NCI-H226 (cell line): Measurements from ENCODE around the gene TBC1D16.
"Not testable (repeated sequence)": the region's sequence is repeated elsewhere in the genome, so short reads cannot be mapped to it uniquely, and the experiment has no call there.

Experiments used
- DNase-seq: peaks from one replicate; pipeline ENCODE4 v3.0.0-alpha.2; 2015

The TBC1D16 gene

DNA sequence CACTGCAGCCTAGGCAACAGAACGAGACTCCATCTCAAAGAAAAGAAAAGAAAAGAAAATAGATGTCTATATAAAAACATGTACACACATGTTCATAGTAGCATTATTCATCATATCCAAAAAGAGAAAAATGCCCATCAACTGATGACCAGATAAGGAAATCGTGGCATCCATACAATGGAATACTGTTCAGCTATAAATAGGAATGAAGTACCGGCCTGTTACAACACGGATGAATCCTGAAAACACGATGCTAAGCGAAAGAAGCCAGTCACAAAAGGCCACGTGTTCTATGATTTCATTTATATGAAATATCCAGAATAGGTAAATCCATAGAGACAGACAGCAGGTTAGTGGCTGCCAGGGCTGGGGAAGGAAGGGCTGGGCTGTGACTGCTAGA is 65.8 kb downstream of the TBC1D16 start:
- no peak for DNase-seq

DNA sequence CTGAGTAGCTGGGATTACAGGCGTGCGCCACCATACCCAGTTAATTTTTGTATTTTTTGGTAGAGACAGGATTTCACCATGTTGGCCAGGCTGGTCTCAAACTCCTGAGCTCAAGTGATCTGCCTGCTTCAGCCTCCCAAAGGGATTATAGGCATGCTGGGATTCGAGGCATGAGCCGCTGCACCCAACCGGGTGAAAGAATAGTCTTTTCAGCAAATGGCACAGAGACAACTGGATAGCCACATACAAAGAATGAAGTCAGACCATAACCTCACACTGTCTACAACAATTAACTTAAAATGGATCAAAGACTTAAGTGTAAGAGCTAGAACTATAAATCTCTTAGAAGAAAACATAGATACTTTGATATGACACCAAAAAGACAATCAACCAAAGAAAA is 67.6 kb downstream of the TBC1D16 start:
- no peak for DNase-seq

DNA sequence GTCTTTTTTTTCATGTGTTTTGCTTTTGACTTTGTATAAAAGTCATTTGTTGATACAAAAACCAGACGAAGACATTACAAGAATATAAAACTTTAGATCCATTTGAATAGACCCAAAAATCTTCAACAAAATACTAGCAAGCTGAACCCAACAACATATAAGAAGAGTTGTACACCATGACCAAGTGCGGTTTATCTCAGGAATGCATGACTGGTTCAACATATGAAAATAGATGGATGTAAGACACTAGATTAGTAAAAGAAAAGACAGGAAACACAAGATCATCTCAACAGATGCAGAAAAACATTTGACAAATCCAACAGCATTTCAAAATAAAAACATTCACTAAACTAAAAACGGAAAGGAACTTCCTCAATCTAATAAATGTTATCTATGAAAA is 69.0 kb downstream of the TBC1D16 start:
- no peak for DNase-seq

DNA sequence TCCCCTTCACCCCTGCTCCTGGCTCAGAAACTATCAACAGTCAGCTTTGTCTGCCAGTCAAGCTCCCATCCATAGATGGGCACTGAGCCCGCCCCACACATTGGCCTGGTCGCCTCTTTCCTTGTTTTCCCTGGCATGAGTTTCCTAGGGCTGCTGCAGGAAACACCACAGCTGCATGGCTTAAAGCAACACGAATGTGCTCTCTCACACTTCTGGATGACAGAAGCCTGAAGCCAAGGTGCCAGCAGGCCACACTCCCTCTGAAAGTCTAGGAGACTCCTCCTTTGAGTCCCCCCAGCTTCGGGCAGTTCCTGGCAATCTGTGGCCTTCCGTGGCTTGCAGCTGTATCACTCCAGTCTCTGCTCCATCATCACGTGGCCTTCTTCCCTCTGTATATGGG is 69.9 kb downstream of the TBC1D16 start:
- no peak for DNase-seq

DNA sequence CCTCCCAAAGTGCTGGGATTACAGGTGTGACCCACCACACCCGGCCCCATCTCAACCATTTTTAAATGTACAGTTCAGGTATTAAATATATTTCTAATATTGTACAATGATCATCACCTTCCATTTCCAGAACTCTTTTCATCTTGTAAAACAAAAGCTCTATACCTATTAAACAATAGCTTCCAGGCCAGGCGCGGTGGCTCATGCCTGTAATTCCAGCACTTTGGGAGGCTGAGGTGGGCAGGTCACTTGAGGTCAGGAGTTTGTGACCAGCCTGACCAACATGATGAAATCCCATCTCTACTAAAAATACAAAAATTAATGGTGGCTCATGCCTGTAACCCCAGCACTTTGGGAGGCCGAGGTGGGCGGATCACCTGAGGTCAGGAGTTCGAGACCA is 73.2 kb downstream of the TBC1D16 start:
- not testable (repeated sequence) for DNase-seq

DNA sequence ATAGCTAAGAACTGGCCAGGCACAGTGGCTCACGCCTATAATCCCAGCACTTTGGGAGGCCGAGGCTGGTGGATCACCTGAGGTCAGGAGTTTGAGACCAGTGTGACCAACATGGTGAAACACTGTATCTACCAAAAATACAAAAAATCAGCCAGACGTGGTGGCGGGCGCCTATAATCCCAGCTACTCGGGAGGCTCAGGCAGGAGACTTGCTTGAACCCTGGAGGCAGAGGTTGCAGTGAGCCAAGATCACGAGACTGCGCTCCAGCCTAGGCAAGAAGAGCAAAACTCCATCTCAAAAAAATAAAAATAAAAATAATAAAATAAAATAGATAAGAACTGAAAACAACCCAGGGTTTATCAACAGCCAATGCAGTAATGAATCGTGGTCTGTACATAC is 74.1 kb downstream of the TBC1D16 start:
- DNase-seq: not testable (repeated sequence)

DNA sequence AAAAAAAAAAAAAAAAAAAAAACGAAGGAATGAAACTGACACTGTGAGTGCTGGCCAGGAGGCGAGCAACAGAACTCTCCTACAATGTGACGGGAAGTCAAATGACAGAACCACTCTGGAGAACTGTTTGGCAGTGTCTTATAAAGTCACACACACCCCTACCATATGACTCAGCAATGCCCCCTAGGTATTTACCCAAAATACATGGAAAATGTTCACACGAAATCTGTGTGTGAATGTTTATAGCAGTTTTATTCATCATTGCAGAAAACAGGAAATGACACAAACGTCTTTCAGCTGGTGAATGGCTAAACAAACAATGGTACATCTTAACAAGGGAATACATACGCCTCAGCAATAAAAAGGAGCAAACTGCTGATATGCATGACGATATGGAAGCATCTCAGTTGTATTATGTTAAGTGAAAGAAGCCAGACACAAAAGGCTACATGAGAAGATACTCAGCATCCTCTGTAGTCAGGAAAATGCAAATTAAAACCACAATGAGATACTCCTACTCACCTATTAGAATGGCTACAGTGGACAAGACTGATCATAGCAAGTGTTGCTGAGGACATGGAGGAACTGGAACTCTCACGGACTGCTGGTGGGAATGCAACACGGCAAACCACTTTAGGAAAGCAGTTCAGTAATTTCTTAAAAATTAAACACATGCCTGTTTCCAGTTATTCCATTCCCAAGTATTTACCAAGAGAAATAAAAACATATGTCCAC is 74.7 kb downstream of the TBC1D16 start:
- DNase-seq: no peak

DNA sequence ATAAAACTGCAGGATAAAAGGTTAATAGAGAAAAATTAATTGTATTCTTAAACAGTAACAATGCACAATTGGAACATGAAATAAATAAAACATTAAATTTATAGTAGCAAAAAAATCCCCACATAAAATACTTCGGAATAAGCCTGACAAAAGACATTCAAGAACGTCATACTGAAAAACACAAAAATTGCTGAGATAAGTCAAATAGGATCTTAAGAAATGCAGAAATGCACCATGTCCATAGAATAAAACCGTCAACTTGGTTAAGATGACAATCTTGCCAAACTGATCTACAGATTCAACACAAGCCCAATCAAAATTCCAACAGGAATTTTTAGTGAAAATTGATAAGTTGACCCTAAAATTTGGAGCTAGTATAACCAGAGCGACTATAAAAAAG is 76.6 kb downstream of the TBC1D16 start:
- no peak for DNase-seq

DNA sequence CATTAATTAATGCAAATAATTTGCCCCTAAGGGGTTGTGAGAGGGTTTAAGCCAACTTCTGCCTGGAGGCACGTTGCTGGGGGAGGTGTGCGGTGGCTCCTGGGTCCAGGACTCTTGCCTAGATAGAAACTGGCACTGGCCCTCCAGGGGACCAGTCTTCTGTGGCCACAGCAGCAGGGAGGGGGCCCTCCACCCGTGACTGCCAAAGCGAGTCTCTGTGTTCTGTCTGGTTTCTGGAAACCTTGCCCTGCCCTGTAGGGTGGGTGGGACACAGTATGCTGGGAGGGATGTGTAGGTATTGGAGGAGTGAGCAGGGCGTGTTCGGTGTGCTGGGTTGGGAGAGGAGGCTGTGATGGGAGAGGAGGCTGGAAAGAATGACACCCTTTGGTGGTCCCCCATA is 78.8 kb downstream of the TBC1D16 start:
- no peak for DNase-seq

DNA sequence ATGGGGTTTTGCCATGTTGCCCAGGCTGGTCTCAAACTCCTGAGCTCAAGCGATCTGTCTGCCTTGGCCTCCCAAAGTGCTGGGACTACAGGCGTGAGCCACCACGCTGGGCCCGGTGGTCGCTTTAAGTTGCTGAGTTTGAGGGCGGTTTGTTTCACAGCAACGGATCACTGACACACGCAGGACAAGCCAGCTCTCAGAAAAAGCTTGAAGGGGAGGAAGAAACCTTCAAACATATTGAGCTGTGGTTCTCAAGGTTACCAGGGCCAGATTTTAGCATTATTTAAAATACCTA is 79.3 kb downstream of the TBC1D16 start:
- DNase-seq: not testable (repeated sequence)

DNA sequence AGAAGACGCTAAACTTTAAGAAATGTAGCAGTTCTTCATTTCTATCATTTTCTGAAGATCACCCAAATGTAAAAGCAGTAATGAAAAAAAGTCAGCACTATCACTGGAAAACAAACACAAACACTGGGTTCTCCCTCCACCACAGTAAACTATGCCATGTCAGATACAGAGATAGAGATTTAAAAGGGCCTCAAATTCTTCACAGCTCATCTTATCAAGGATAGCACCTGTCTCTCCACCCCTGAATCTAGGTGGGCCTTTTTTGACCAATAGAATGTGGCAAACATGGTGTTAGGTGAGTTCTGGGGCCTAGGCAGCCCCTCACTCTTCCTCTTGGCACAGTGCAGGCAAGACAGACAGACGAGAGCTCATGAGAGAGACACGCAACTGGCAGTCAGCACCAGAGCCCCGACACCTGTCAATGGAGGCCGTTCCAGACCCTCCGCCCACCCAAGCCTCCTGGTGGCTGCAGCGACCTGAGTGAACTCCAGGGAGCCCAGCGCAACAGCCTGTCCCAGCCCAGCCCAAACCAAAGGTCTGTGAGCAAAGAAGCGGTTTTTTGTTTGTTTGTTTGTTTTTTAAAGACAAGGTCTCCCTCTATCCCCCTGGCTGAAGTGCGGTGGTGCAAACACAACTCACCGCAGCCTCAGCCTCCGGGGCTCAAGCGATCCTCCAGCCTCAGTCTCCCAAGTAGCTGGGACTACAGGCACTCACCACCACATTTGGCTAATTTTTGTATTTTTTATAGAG is 79.8 kb downstream of the TBC1D16 start:
- no peak for DNase-seq

DNA sequence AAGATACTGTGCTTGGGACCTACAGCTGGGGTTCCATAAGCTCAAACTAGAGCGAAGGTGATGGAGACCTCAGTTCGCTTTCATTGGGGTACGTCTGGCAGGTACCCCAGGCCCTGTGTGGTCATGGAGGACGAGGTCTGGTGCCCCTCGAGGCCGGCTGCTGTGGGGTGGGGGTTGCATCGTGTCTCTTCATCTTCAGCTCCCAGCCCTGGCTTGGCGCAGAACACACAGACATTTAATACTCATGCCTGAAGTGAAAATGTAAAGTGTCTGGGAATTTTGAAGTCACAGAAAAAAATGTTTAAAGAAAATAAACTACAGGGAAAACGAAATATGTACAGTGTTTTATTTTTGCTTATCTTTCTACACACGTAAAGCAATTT is 80.5 kb downstream of the TBC1D16 start:
- DNase-seq: no peak

DNA sequence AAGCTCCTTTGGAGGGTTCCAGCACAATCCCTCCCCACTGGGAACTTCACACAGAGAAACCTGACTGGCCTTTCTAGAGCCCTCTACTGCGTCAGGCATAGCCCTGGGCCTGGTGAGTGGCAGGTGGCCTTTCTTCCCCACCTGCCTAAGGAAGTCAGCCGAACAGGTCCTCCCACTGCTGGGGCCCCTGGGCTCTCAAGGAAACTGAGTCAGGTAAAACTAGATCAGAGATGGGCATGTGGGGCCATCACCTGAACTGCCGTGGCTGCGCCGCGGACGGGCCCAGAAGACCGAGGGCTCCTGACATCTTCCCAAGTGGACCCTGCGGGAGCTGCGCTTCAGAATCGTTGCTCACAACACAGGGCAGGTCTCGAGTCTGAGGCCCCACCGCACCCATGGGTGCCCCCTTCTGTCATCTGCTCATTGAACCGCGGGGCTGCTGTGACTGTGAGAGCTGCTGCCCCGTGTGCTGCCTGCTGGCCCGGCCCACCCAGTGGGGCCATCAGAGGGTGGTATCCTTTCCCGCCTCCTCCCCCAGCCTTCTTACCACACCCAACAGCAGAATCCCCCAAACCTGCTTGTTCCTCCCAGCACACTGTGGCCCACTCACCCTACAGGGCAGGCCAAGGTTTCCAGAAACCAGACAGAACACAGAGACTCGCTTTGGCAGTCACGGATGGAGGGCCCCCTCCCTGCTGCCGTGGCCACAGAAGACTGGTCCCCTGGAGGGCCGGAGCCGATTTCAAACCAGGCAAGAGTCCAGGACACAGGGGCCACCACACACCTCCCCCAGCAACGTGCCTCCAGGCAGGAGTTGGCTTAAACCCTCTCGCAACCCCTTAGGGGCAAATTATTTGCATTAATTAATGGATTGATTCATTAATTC is 81.1 kb downstream of the TBC1D16 start:
- no peak for DNase-seq

DNA sequence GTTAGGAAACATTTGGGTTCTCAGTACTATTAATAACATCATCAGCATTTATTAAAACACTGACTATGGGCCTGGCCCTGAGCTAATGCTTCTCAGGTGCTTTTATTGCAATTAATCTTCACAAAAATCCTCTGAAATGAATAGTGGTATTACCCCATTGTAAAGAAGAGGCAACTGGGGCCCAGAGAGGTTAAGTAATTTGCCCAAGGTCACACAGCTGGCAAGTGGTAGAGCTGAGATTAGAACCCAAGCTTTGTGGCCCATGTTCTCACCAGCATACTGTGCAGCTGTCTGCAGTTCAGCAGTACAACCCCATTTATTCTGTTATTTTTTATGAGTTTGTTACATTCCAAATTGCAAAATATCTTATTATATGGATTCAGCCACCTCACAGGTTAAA is 82.3 kb downstream of the TBC1D16 start:
- DNase-seq: no peak

DNA sequence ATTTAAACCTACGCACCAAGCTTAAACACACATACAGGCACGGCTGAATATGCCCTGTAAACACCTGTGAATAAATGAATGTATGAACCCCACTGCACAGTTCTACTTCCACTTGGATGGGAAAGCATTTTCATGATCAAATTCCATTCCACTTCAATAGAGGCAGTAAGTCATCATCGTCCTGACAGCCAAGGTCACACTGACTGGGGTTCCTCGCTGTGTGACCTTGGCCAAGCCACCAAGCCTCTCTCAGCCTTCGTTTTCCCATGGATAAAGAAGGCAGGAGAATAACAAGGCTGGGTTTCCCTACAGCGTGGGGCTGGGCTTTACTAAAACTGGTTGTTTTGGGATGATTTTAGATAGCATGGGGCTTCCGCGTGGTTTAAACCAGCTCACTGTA is 82.8 kb downstream of the TBC1D16 start:
- DNase-seq: no peak

DNA sequence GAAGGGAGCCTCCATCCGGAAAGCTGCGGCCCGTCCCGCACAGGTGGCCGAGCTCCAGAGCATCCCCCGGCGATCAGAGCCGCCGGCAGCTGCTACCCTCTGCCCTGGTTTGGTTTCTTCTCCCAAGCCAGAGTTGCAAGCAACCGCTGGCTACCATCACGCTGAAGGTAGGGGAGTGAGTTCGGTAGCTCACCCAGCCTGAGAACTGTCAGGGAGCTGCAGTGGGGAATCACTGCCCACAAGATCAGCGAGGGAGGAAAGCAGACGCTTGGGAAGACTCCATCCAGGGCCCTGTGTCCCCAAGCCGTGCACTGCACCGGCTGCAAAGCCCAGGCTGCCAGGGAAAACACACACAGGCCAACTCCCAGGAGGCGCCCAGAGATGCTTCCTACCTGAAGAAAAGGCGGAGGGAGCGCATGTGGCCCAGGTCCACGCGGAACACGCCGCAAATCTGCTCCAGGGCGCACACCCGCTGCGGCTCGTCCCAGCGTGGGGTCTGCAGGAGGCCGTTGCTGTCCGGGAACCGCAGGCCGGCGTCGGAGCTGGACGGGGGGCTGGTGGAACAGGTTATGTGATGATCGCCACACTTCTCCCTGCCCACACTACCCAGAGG is 83.3 kb downstream of the TBC1D16 start:
- DNase-seq: no peak

DNA sequence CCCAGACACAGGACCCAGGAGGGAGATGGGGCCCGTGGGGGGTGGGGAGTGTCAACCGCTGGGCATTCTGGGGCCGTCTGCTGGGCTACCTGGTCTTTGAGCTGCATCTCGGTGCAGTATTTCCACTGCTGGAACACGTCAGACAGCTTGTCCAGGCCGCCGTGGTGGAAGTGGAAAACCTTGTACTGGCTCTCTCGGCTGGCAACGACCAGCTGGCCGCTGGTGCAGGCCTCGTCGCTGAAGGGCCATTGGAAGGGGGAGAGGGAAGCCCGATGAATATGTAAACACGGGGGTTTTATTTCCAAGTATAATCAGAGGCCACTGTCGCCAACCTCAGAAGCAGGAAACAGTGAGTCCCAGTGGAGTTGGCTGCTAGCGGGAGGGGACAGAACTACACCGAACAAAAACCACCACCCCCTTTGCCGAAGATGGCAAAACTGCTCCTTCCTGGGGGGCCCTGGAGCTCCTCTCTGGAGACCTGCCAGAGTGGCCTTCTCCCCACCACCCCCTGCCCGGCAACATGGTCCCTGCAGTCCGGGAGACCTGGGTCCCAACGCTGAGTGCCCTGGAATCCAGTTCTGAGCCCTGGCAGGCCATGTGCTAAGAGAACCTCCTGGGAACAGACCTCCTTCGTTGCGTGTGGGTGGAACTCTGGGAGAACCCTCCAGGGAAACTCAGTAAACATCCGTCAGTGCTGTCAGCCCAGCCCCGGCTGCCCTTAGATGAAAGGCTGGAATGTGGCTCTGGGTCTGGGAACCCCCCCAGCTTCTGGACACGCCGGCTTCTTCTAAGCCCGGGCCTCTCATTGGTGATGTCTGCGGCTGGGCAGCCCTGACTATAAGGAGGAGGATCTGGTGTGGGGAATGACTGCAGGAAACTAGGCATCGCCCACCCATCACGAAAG is 84.1 kb downstream of the TBC1D16 start:
- no peak for DNase-seq

DNA sequence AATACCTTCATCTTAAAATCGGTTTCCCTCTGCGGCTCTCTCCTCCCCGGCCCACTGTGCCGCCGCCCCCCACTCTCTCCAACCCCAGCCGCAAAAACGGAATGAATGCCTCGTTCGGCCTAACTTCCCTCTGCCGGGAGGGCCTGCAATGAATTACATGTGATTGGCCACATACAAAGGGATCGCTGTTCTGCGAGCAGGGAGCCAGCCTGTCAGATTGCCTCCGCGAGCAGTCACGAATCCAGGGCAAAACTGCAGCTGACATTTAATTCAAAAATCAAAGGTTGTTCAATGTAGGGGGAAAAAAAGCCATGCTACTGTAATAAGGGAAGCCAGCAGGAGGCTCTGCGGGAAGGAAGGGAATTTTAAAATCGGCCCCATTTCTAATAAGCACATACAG is 84.9 kb downstream of the TBC1D16 start:
- DNase-seq: no peak

DNA sequence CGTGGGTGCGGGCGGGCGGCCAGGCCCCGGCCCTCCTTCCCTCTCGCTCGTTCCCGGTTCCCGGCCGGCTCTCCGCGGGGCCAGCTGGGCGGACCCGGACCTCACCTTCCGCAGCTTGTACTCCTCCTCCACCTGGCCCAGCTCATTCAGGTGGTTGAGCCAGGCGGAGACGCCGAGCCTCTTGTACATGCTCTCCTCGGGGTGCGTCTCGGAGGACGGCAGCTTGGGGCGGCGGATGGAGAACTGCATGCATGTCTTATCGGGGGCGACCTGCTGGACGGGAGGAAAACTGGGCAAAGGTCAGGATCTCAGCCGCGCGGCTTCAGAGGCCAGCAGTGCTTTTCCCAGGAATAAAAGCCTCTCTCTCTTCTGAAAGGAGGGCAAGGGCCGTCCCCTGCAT is 85.4 kb downstream of the TBC1D16 start:
- no peak for DNase-seq

DNA sequence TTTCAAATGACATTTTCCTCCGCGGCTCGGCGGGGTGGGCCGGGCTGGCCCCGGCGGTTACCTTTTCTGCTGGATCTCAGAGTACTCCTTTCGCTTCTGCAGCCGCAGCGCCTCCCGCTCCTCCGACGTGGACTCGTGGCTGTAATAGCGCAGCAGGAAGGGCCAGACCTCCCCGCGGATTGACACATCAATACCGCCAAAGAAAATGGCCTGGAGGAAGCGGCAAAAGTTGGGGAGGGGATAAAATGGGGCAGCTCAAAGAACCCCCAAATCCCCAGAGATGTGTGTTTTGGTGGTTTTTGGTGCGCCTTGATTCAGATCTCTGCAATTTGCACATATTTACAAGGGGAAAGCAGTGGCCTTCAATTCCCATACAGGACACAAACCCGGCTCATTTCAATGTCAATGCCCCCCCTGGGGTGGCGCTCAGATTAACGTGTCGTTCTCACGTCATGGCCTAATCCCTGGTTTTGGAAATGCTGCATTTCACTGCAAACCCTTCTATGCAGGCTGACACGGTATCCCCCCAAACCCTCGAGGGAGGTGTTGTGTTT is 85.9 kb downstream of the TBC1D16 start:
- DNase-seq: no peak

DNA sequence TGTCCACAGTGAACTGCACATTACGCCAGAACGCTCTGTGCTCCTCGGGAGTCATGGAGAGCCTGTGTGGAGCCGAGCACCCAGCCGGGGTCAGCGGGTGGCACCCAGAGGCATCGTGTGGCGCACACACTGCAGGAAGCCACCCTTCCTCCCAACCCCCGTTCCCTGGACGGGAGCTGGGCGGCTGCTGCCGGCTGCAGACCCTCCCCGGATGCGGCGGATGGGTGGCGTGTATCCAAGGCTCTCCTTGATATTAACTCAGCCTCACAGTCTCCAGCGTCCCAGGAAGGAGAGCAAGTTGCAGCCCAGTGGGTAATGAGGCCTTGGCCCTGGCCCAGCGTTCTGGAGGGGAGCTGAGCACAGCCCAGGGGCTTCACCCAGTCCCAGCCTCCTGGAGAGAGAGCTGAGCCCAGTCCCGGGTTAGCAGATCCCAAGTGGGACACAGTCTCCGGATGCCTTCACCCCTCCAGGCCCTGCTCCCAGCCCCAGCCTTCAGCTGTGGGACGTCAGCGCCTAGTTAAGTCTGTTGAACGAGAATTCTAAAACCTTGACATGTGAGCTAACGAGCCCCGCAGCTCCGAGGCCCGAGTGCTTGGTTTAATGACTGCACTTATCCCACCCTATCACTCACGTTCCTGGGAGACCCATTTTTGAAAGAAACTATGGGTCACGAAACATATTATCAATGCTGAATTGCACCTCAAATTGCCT is 86.6 kb downstream of the TBC1D16 start:
- no peak for DNase-seq
